Mesothelial cell of epicardium (in vitro differentiated cells): ENCODE measurements around the gene RNF144B. TPM values are rescaled to one million over a fixed set of nuclear protein-coding genes. Genes with fewer than 3 reads are reported as not detected.
"Not testable (repeated sequence)": the region's sequence is repeated elsewhere in the genome, so short reads cannot be mapped to it uniquely, and the experiment has no call there.

Source experiments
- DNase-seq, 2 experiments: peaks; one replicate each; pipeline ENCODE4 v3.0.0; 2021; ENCODE audit warnings: low spot score in 2 of 2; ENCODE audit not compliant: unreplicated experiment in 2 of 2
- H3K27ac Mint-ChIP-seq: 2 replicates; pipeline ENCODE4 v1.8.0; 2021; ENCODE audit warnings: mixed read lengths
- H3K27me3 Mint-ChIP-seq: 2 replicates; pipeline ENCODE4 v1.8.0; 2021; ENCODE audit warnings: low read depth, mixed read lengths
- H3K36me3 Mint-ChIP-seq: 2 replicates; pipeline ENCODE4 v1.8.0; 2021; ENCODE audit warnings: mixed read lengths
- H3K4me1 Mint-ChIP-seq: 2 replicates; pipeline ENCODE4 v1.8.0; 2021; ENCODE audit warnings: mixed read lengths
- H3K4me3 Mint-ChIP-seq: 2 replicates; pipeline ENCODE4 v1.8.0; 2021; ENCODE audit warnings: mild to moderate bottlenecking, moderate library complexity, mixed read lengths
- H3K9me3 Mint-ChIP-seq: 2 replicates; pipeline ENCODE4 v1.8.0; 2021; ENCODE audit warnings: mixed read lengths
- CTCF ChIP-seq: fragments of 200-600 bp; sonication (generic); IDR thresholded peaks from one replicate; pipeline ENCODE4 v1.5.0; 2021; ENCODE audit warnings: antibody characterized with exemption; ENCODE audit not compliant: unreplicated experiment
- total RNA-seq: library from RNA; stranded (reverse); gene quantifications from 3 replicates; pipeline ENCODE4 v1.2.1, GENCODE V29; 2021

The RNF144B gene
- total RNA-seq, 1 donor from 2014 or later, result 5.1 TPM

- H3K27ac Mint-ChIP-seq, result no peak overlapping the region
- no peaks in the 10 kb centered on the region for H3K36me3 Mint-ChIP-seq
- H3K9me3 Mint-ChIP-seq, result peaks cover 4% of the 10 kb centered on the region
- no peak for TF ChIP-seq CTCF
- no peaks in the 10 kb centered on the region for H3K4me1 Mint-ChIP-seq
- no peaks in the 10 kb centered on the region for H3K27me3 Mint-ChIP-seq
- DNase-seq, result no peak
- H3K4me3 Mint-ChIP-seq, result no peak overlapping the region
These were observed 18.5 kb downstream of the RNF144B start for GRCh38 chr6:18405477-18406293.

- DNase-seq, result no peak
- Mint-ChIP-seq H3K27me3 (no peaks in the 10 kb centered on the region), H3K4me1 (no peaks in the 10 kb centered on the region), H3K36me3 (no peaks in the 10 kb centered on the region), H3K9me3 (peaks cover 4% of the 10 kb centered on the region), H3K4me3 (no peak overlapping the region), H3K27ac (no peak overlapping the region)
- TF ChIP-seq CTCF, result no peak
These were observed 20.0 kb downstream of the RNF144B start for GRCh38 chr6:18406955-18407749.

- H3K4me1 Mint-ChIP-seq, H3K27ac Mint-ChIP-seq, DNase-seq, H3K27me3 Mint-ChIP-seq, H3K4me3 Mint-ChIP-seq, H3K9me3 Mint-ChIP-seq, H3K36me3 Mint-ChIP-seq: not testable (repeated sequence)
These were observed 22.5 kb downstream of the RNF144B start for GRCh38 chr6:18409602-18410001.

GRCh38 chr6:18410412-18410811 lies 23.3 kb downstream of the RNF144B start:
- no peak for TF ChIP-seq CTCF
- Mint-ChIP-seq H3K9me3 (peaks cover 4% of the 10 kb centered on the region), H3K4me3 (no peak overlapping the region), H3K27me3 (no peaks in the 10 kb centered on the region), H3K4me1 (peaks cover 1% of the 10 kb centered on the region), H3K36me3 (no peaks in the 10 kb centered on the region), H3K27ac (no peak overlapping the region)
- DNase-seq, result no peak

GRCh38 chr6:18412068-18412467 lies 24.9 kb downstream of the RNF144B start:
- Mint-ChIP-seq H3K4me1 (peaks cover 13% of the 10 kb centered on the region), H3K9me3 (peaks cover 7% of the 10 kb centered on the region), H3K27me3 (no peaks in the 10 kb centered on the region), H3K36me3 (no peaks in the 10 kb centered on the region), H3K4me3 (no peak overlapping the region), H3K27ac (no peak overlapping the region)
- DNase-seq, result no peak
- no peak for TF ChIP-seq CTCF

- Mint-ChIP-seq H3K27ac (no peak overlapping the region), H3K36me3 (no peaks in the 10 kb centered on the region), H3K4me3 (no peak overlapping the region), H3K27me3 (no peaks in the 10 kb centered on the region), H3K9me3 (peaks cover 10% of the 10 kb centered on the region), H3K4me1 (peaks cover 13% of the 10 kb centered on the region)
- DNase-seq, result no peak
- no peak for TF ChIP-seq CTCF
These were observed 25.5 kb downstream of the RNF144B start for GRCh38 chr6:18412644-18413043.
